Keratinocyte (primary cell): Measurements from ENCODE around the gene ZNF212.

Source experiments
- EZH2 ChIP-seq: IDR thresholded peaks from one replicate; pipeline ENCODE4 v1.6.1; 2012; ENCODE audit warnings: inconsistent platforms, mild to moderate bottlenecking, low read length, moderate library complexity
- TF ChIP-seq, protein P1 (sequence below), 3 experiments: IDR thresholded peaks in 1 of 3; conservative IDR thresholded peaks in 1 of 3; optimal IDR thresholded peaks in 1 of 3; 2 replicates in 2 of 3; 3 replicates in 1 of 3; pipeline versions ENCODE3 to v1.5.1; 2011; ENCODE audit warnings: low read length in 3 of 3, mild to moderate bottlenecking in 3 of 3, moderate library complexity in 2 of 3, control low read depth in 1 of 3, inconsistent platforms in 1 of 3; ENCODE audit not compliant: insufficient read depth in 2 of 3; ENCODE audit errors: extremely low read depth in 1 of 3

DNA sequence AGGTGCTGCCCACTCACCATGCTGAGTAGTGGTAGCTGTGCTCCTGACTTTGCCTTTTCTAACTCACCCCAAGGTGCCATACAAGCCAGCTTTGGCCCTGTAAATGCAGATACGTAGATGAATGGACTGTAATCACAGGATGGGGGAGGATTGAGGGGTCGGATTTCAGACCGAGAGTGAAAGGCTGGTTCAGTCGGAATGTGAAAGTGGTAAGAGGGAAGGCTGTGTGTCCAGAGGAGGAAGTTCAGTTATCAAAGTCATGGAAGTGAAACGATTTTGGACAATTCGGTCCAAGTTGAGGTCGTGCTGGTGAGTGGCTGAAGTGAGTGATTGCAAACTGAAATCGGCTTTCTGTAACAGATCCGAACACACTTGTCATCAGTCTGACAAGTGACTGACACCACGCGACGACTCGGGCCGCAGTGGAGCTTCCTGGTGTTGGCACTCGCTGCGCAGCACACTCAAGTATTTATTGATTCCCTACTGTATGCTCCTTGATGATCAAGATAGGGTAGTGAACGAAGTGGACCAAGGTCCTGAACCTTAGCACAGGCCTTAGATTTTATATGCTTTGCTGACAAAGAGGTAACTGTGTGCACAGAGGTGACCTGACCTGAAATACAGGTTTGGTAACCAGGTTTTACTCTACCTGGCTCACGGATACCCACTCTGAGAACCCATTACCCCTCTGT is 33.6 kb upstream of the ZNF212 start:
- TF ChIP-seq, protein P1, sequence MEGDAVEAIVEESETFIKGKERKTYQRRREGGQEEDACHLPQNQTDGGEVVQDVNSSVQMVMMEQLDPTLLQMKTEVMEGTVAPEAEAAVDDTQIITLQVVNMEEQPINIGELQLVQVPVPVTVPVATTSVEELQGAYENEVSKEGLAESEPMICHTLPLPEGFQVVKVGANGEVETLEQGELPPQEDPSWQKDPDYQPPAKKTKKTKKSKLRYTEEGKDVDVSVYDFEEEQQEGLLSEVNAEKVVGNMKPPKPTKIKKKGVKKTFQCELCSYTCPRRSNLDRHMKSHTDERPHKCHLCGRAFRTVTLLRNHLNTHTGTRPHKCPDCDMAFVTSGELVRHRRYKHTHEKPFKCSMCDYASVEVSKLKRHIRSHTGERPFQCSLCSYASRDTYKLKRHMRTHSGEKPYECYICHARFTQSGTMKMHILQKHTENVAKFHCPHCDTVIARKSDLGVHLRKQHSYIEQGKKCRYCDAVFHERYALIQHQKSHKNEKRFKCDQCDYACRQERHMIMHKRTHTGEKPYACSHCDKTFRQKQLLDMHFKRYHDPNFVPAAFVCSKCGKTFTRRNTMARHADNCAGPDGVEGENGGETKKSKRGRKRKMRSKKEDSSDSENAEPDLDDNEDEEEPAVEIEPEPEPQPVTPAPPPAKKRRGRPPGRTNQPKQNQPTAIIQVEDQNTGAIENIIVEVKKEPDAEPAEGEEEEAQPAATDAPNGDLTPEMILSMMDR (optimal IDR thresholded peaks at IDR 0.05 in 1 of 3, IDR thresholded peaks at IDR 0.05 in 1 of 3, conservative IDR thresholded peaks at IDR 0.05 in 1 of 3; ENCODE audit: extremely low read depth in 1 of 3, insufficient read depth in 2 of 3, low read length in 3 of 3): no peak
- no peak for TF ChIP-seq EZH2
